Activated effector memory CD4-positive, alpha-beta T cell treated with anti-CD3 and anti-CD28 coated beads, Interleukin-2, amount 50 U/mL, for 16 hours (primary cell): Measurements from ENCODE around the gene SLC25A26.
"Not testable (repeated sequence)": the region's sequence is repeated elsewhere in the genome, so short reads cannot be mapped to it uniquely, and the experiment has no call there.

Experiments
- DNase-seq: peaks from one replicate; pipeline ENCODE4 v3.0.0-alpha.2; 2020

The SLC25A26 gene

GRCh38 chr3:66415867-66416428 is 195.1 kb downstream of the SLC25A26 start:
- no peak for DNase-seq

- DNase-seq = no peak
These were observed 195.9 kb downstream of the SLC25A26 start for GRCh38 chr3:66416556-66417304.

- no peak for DNase-seq
These were observed 197.7 kb downstream of the SLC25A26 start for GRCh38 chr3:66418475-66418931.

- no peak for DNase-seq
These were observed 198.2 kb downstream of the SLC25A26 start for GRCh38 chr3:66419036-66419435.

- DNase-seq = not testable (repeated sequence)
These were observed 200.3 kb downstream of the SLC25A26 start for GRCh38 chr3:66421144-66421543.

GRCh38 chr3:66421893-66422292 is 201.1 kb downstream of the SLC25A26 start:
- DNase-seq = not testable (repeated sequence)

GRCh38 chr3:66423791-66424190 is 203.0 kb downstream of the SLC25A26 start:
- no peak for DNase-seq

- DNase-seq = no peak
These were observed 204.2 kb downstream of the SLC25A26 start for GRCh38 chr3:66425032-66425431.

GRCh38 chr3:66425576-66426114 is 204.8 kb downstream of the SLC25A26 start:
- no peak for DNase-seq

- DNase-seq = no peak
These were observed 205.3 kb downstream of the SLC25A26 start for GRCh38 chr3:66426135-66426534.

- no peak for DNase-seq
These were observed 206.6 kb downstream of the SLC25A26 start for GRCh38 chr3:66427352-66427751.

GRCh38 chr3:66427951-66428474 is 207.2 kb downstream of the SLC25A26 start:
- DNase-seq = no peak
